HEK293 (cell line): ENCODE data around the gene MUC22.

ENCODE experiments used
- CTCF ChIA-PET: fragments of 350-600 bp; formaldehyde crosslinking; extraction: SDS; loops from one replicate; lab custom pipeline; 2021; ENCODE audit warnings: antibody characterized with exemption; lab: Yijun Ruan, JAX
- POLR2A ChIA-PET: fragments of 300-600 bp; formaldehyde crosslinking; extraction: SDS; loops from one replicate; lab custom pipeline; 2020; ENCODE audit warnings: antibody characterized with exemption, inconsistent platforms; lab: Yijun Ruan, JAX
- H3K27ac ChIP-seq: fragments of 200-500 bp; sonication (Bioruptor generic); 2 replicates; pipeline ENCODE4 v1.5.1; 2014; ENCODE audit warnings: low read depth, low read length, control low read depth, inconsistent platforms; ENCODE audit errors: extremely low read depth
- H3K36me3 ChIP-seq, 2 experiments: fragments of 200-500 bp in 1 of 2; sonication (Bioruptor generic) in 1 of 2; 1 replicate in 1 of 2; 2 replicates in 1 of 2; pipeline ENCODE4 v1.5.1; 2014 to 2017; ENCODE audit warnings: inconsistent platforms in 2 of 2, low read length in 2 of 2; ENCODE audit not compliant: control insufficient read depth in 2 of 2, insufficient read depth in 1 of 2
- H3K4me1 ChIP-seq: fragments of 200-500 bp; sonication (Bioruptor generic); 2 replicates; pipeline ENCODE4 v1.5.1; 2014; ENCODE audit warnings: mild to moderate bottlenecking, low read length, inconsistent platforms; ENCODE audit not compliant: control insufficient read depth, insufficient read depth
- H3K4me3 ChIP-seq: 2 replicates; pipeline ENCODE4 v1.5.1; 2011; ENCODE audit warnings: low read depth, mild to moderate bottlenecking, control low read depth, low read length, moderate library complexity
- H3K9me3 ChIP-seq: fragments of 200-500 bp; sonication (Bioruptor generic); 2 replicates; pipeline ENCODE4 v1.5.1; 2014; ENCODE audit warnings: low read depth, low read length, inconsistent platforms; ENCODE audit not compliant: control insufficient read depth, insufficient read depth
- HOXA7 ChIP-seq: sonication (generic); formaldehyde crosslinking; IDR thresholded peaks from 2 replicates; pipeline ENCODE4 v1.8.1; 2022; ENCODE audit warnings: missing genetic modification reagents, borderline replicate concordance
- IKZF3 ChIP-seq: fragments of 450-650 bp; IDR thresholded peaks from 2 replicates; pipeline ENCODE4 v1.5.0; 2018; ENCODE audit warnings: missing biosample characterization, mild to moderate bottlenecking, missing genetic modification characterization, moderate library complexity
- KLF7 ChIP-seq: fragments of 450-650 bp; formaldehyde crosslinking; IDR thresholded peaks from 2 replicates; pipeline ENCODE4 v1.5.1; 2016; ENCODE audit warnings: missing biosample characterization, missing genetic modification characterization, borderline replicate concordance
- MZF1 ChIP-seq: fragments of 450-650 bp; formaldehyde crosslinking; IDR thresholded peaks from 2 replicates; pipeline ENCODE4 v1.5.1; 2017; ENCODE audit warnings: missing biosample characterization, missing genetic modification characterization, borderline replicate concordance
- OSR2 ChIP-seq: fragments of 450-650 bp; formaldehyde crosslinking; IDR thresholded peaks from 2 replicates; pipeline ENCODE4 v1.5.1; 2016; ENCODE audit warnings: missing biosample characterization, missing genetic modification characterization
- PRDM1 ChIP-seq: fragments of 450-650 bp; formaldehyde crosslinking; IDR thresholded peaks from 2 replicates; pipeline ENCODE4; 2016; ENCODE audit warnings: missing biosample characterization, missing genetic modification characterization
- SP3 ChIP-seq: fragments of 450-650 bp; formaldehyde crosslinking; IDR thresholded peaks from 2 replicates; pipeline ENCODE4 v1.5.1; 2016; ENCODE audit warnings: missing biosample characterization, missing genetic modification characterization
- ZBTB20 ChIP-seq: fragments of 450-650 bp; formaldehyde crosslinking; IDR thresholded peaks from 2 replicates; pipeline ENCODE4 v1.5.1; 2016; ENCODE audit warnings: missing biosample characterization, missing genetic modification characterization
- ZBTB48 ChIP-seq: fragments of 450-650 bp; formaldehyde crosslinking; IDR thresholded peaks from 2 replicates; pipeline ENCODE4 v1.5.1; 2016; ENCODE audit warnings: missing biosample characterization, missing genetic modification characterization
- ZBTB7A ChIP-seq: fragments of 450-650 bp; formaldehyde crosslinking; IDR thresholded peaks from 2 replicates; pipeline ENCODE4 v1.5.1; 2016; ENCODE audit warnings: low read depth, missing biosample characterization, missing genetic modification characterization
- ZBTB8A ChIP-seq: fragments of 450-650 bp; formaldehyde crosslinking; IDR thresholded peaks from 2 replicates; pipeline ENCODE4 v1.5.1; 2016; ENCODE audit warnings: missing biosample characterization, missing genetic modification characterization
- ZFP3 ChIP-seq: fragments of 450-650 bp; formaldehyde crosslinking; IDR thresholded peaks from 2 replicates; pipeline ENCODE4 v1.5.1; 2016; ENCODE audit warnings: low read depth, missing biosample characterization, missing genetic modification characterization
- ZNF138 ChIP-seq: fragments of 450-650 bp; formaldehyde crosslinking; IDR thresholded peaks from 2 replicates; pipeline ENCODE4 v1.5.1; 2016; ENCODE audit warnings: missing biosample characterization, missing genetic modification characterization, borderline replicate concordance
- ZNF146 ChIP-seq: fragments of 450-650 bp; formaldehyde crosslinking; IDR thresholded peaks from 2 replicates; pipeline ENCODE4 v1.5.1; 2016; ENCODE audit warnings: missing biosample characterization, missing genetic modification characterization
- ZNF155 ChIP-seq: fragments of 450-650 bp; formaldehyde crosslinking; IDR thresholded peaks from 2 replicates; pipeline ENCODE4 v1.5.1; 2016; ENCODE audit warnings: missing biosample characterization, missing genetic modification characterization
- ZNF16 ChIP-seq: fragments of 450-650 bp; formaldehyde crosslinking; IDR thresholded peaks from 2 replicates; pipeline ENCODE4 v1.5.1; 2016; ENCODE audit warnings: low read depth, missing biosample characterization, missing genetic modification characterization
- ZNF2 ChIP-seq: fragments of 450-650 bp; formaldehyde crosslinking; IDR thresholded peaks from 2 replicates; pipeline ENCODE4 v1.5.1; 2016; ENCODE audit warnings: missing biosample characterization, missing genetic modification characterization
- ZNF221 ChIP-seq: fragments of 450-650 bp; formaldehyde crosslinking; IDR thresholded peaks from 2 replicates; pipeline ENCODE4 v1.5.1; 2017; ENCODE audit warnings: missing biosample characterization, missing genetic modification characterization, borderline replicate concordance
- ZNF292 ChIP-seq: fragments of 450-650 bp; formaldehyde crosslinking; IDR thresholded peaks from 2 replicates; pipeline ENCODE4 v1.5.1; 2016; ENCODE audit warnings: low read depth, missing biosample characterization, missing genetic modification characterization, borderline replicate concordance
- ZNF768 ChIP-seq: fragments of 450-650 bp; formaldehyde crosslinking; IDR thresholded peaks from 2 replicates; pipeline ENCODE4 v1.5.1; 2018; ENCODE audit warnings: missing biosample characterization, mild to moderate bottlenecking, missing genetic modification characterization
- ZNF777 ChIP-seq: fragments of 450-650 bp; formaldehyde crosslinking; IDR thresholded peaks from 2 replicates; pipeline ENCODE4 v1.5.1; 2017; ENCODE audit warnings: missing biosample characterization, missing genetic modification characterization, borderline replicate concordance
- ZSCAN18 ChIP-seq: fragments of 450-650 bp; formaldehyde crosslinking; IDR thresholded peaks from 2 replicates; pipeline ENCODE4 v1.5.1; 2016; ENCODE audit warnings: missing biosample characterization, missing genetic modification characterization
- ZSCAN23 ChIP-seq: fragments of 450-650 bp; formaldehyde crosslinking; IDR thresholded peaks from 2 replicates; pipeline ENCODE4 v1.5.1; 2016; ENCODE audit warnings: missing biosample characterization, missing genetic modification characterization
- TF ChIP-seq, protein P1 (sequence below): fragments of 450-650 bp; formaldehyde crosslinking; IDR thresholded peaks from 2 replicates; pipeline ENCODE4 v1.5.1; 2016; ENCODE audit warnings: missing biosample characterization, missing genetic modification characterization
- TF ChIP-seq, protein P2 (sequence below): fragments of 450-650 bp; formaldehyde crosslinking; IDR thresholded peaks from 2 replicates; pipeline ENCODE4 v1.5.1; 2017; ENCODE audit warnings: missing biosample characterization, missing genetic modification characterization

MUC22 gene

DNA sequence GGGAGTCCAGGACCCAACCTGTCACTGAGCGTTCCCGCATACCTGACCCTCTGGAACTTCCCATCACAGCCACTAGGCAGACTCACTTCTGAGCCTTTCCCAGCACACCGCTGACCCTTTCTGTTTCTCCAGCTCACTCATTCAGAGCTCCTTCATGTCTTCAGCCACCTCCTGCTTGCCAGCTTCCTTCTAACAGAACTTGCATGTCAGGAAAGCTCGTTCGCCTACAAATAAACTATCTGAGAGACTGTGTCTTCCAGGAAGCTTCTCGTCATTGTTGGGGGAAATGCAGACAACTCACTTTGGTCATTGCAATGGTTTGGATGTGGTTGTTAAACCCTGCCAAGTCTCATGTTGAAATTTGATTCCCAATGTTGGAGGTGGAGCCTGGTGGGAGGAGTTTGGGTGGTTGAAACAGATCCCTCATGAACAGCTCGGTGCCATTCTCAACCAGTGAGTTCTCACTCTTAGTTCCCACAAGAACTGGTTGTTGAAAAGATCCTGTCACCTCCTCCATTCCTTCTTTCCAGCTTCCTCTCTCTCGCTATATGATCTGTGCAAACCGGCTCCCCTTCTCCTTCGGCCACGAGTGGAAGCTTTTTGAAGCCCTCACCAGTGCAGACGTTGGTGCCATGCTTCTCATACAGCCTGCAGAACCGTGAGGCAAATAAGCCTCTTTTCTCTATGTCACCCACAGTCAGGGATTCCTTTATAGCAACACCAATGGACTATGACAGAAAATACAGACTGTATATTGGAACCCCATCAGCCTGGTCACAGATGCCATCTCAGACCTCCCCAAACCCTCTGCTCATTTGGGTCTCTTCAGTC, 28.1 kb upstream of the MUC22 start (continued):
- no peak for TF ChIP-seq ZBTB8A (tag by site-specific recombination)
- peak; percentile 83 for TF ChIP-seq PRDM1 (tag by site-specific recombination)
- TF ChIP-seq, protein P1, sequence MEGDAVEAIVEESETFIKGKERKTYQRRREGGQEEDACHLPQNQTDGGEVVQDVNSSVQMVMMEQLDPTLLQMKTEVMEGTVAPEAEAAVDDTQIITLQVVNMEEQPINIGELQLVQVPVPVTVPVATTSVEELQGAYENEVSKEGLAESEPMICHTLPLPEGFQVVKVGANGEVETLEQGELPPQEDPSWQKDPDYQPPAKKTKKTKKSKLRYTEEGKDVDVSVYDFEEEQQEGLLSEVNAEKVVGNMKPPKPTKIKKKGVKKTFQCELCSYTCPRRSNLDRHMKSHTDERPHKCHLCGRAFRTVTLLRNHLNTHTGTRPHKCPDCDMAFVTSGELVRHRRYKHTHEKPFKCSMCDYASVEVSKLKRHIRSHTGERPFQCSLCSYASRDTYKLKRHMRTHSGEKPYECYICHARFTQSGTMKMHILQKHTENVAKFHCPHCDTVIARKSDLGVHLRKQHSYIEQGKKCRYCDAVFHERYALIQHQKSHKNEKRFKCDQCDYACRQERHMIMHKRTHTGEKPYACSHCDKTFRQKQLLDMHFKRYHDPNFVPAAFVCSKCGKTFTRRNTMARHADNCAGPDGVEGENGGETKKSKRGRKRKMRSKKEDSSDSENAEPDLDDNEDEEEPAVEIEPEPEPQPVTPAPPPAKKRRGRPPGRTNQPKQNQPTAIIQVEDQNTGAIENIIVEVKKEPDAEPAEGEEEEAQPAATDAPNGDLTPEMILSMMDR: no peak
- no peak for TF ChIP-seq ZNF16 (tag by site-specific recombination)
- no peak for TF ChIP-seq KLF7 (tag by site-specific recombination)
- TF ChIP-seq ZBTB48 (tag by site-specific recombination): peak; percentile 21; the same call in 1 of the 2 replicates
- TF ChIP-seq ZNF221 (tag by site-specific recombination): no peak
- no peak for TF ChIP-seq ZNF146 (tag by site-specific recombination)
- peak; percentile 56; the same call in 1 of the 2 replicates for TF ChIP-seq ZNF2 (tag by site-specific recombination)

DNA sequence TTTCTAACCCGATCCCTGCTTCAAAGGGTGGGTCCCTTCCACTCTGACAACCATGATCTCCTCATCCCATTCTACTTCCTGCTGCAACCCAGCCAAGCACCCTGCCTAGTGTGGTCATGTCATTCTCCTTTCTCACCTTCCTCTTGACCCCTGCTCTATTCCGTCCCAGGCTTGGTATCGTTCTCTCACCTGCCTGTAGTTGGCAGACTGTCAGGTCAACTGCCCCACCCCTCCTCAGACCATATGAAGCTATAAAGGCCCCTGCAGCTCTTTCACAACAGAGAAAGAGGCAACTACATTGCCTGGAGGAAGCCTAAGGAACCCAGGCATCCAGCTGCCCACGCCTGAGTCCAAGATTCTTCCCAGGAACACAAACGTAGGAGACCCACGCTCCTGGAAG, 26.8 kb upstream of the MUC22 start, which contains the start of gene MUC21:
MUC21 (plus strand) TSS at position 280 of the 400 bp plus-strand sequence. CDS start 241 bp downstream, outside the sequence.
- H3K4me3 ChIP-seq: no peak within 1 kb of the TSS
- no peaks in the 10 kb centered on the region for H3K36me3 ChIP-seq
- TF ChIP-seq IKZF3 (no peak), ZNF138 (tag by site-specific recombination) (no peak), ZNF777 (no peak), ZSCAN18 (tag by site-specific recombination) (no peak), ZBTB20 (tag by site-specific recombination) (no peak), ZNF768 (tag by site-specific recombination) (no peak), ZFP3 (tag by site-specific recombination) (no peak), ZNF155 (tag by site-specific recombination) (no peak), HOXA7 (CRISPR knock-in tag) (no peak), ZSCAN23 (tag by site-specific recombination) (no peak), ZBTB7A (tag by site-specific recombination) (no peak)
- ChIA-PET POLR2A (interaction anchor here (0.6 kb wide), 1 partner anchor 57 kb away, joined by 3 read pairs; no protein-coding TSS in a partner anchor), CTCF (interaction anchor here (0.6 to 0.7 kb wide), 2 partner anchors 61 to 110 kb away, joined by 3 to 4 read pairs; no protein-coding TSS in a partner anchor)
- H3K27ac ChIP-seq: no peak within 1 kb of the TSS
- H3K4me1 ChIP-seq: 0 out of 2 replicates have a peak, but pooled peaks cover 6% of the 10 kb centered on the region
- no peaks in the 10 kb centered on the region for H3K9me3 ChIP-seq

- TF ChIP-seq SP3 (no peak), ZBTB20 (tag by site-specific recombination) (no peak), MZF1 (tag by site-specific recombination) (no peak), ZNF292 (no peak), OSR2 (no peak)
- TF ChIP-seq, protein P2, sequence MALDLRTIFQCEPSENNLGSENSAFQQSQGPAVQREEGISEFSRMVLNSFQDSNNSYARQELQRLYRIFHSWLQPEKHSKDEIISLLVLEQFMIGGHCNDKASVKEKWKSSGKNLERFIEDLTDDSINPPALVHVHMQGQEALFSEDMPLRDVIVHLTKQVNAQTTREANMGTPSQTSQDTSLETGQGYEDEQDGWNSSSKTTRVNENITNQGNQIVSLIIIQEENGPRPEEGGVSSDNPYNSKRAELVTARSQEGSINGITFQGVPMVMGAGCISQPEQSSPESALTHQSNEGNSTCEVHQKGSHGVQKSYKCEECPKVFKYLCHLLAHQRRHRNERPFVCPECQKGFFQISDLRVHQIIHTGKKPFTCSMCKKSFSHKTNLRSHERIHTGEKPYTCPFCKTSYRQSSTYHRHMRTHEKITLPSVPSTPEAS: no peak
- Histone ChIP-seq H3K9me3 (no peaks in the 10 kb centered on the region), H3K36me3 (no peaks in the 10 kb centered on the region), H3K4me1 (0 out of 2 replicates have a peak, but pooled peaks cover 7% of the 10 kb centered on the region), H3K27ac (no peak overlapping the region), H3K4me3 (no peak overlapping the region)
- CTCF ChIA-PET: no interaction called here
- POLR2A ChIA-PET: no interaction called here
Measured at GRCh38 chr6:30985490-30985889, 24.8 kb upstream of the MUC22 start.
